OCI-M1 (cell line): ENCODE data around the gene VWA8.
"Not testable (repeated sequence)": the region's sequence is repeated elsewhere in the genome, so short reads cannot be mapped to it uniquely, and the experiment has no call there.

Experiments used
- DNase-seq: peaks from one replicate; lab custom pipeline; 2025; lab: John Stamatoyannopoulos, UW

VWA8 gene

GRCh38 chr13:41587490-41587889, 373.4 kb downstream of the VWA8 start:
- DNase-seq: no peak

DNA sequence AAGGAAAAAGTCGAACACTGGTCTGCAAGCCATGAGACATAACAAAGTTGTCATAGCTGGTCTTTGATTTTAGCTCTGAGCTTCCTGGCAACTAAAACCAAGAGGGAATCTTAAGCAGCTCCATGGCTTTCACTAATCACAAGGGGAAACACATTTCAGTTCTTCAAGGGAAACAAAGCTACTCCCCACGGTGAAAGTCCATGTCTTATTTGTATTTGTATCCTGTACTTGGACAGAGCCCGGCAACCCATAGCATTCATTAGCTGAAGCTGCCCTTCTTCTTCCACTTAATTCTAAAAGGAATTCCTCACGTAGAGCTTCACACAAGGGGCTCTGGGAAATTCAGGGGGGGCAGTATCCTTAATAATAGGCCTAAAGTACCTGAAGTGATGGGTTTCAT, 374.7 kb downstream of the VWA8 start:
- DNase-seq: no peak

DNA sequence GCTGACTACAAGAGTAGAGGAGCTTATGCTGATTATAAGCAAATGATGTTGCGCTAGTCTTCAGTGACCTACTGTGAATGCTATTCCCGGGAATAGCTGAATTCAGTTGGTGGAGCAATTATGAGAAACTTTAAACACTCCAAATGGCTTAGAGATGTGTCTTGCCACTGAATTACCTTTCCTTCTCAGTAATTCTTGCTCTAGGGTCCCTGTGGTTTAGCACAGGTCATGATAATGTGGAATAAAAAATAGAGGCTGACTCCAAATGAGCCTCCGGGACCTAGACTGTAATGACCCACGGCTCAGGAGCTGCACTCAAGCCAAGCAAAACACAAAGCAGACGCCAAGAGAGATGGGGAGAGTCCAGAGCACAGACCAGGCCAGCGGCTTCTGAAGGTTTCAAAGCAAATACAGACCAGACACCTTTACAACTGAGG, 378.9 kb downstream of the VWA8 start:
- no peak for DNase-seq

- no peak for DNase-seq
Measured at GRCh38 chr13:41580345-41580744, 380.6 kb downstream of the VWA8 start.

DNA sequence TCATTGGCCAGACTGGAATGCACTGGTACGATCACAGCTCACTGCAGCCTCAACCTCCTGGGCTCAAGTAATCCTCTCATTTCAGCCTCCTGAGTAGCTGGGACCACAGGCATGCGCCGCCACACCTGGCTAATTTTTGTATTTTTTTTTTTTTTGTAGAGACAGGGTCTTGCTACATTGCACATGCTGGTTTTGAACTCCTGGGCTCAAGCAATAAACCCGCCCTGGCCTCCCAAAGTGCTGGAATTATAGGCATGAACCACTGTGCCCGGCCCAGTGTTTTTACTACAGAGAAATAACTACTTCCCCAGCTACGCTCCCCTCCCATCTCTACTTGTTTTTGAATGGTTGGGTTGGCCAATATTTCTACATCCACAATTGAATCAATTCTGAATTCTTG, 381.0 kb downstream of the VWA8 start:
- no peak for DNase-seq

DNA sequence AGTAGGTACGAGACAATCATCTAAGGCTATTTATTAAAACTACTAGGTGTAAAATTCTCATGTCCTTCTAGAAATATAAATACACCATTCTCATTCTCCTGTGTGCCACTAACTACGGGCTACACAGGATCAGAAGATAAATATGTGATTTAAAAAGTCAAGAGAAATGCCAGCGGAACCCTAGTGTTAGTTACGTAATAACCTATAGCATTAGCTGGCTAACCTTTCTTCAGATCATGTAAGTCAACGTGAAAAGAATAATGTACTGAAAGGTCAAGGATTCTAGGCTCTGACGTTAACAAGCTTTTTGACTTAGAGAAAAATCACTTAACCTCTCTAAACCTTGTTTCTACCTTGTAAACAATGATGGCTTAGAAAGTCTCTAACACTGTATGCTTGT, 381.7 kb downstream of the VWA8 start:
- no peak for DNase-seq

GRCh38 chr13:41578371-41578770, 382.5 kb downstream of the VWA8 start:
- DNase-seq: no peak

- DNase-seq: no peak
Measured at GRCh38 chr13:41577436-41577835, 383.5 kb downstream of the VWA8 start.

DNA sequence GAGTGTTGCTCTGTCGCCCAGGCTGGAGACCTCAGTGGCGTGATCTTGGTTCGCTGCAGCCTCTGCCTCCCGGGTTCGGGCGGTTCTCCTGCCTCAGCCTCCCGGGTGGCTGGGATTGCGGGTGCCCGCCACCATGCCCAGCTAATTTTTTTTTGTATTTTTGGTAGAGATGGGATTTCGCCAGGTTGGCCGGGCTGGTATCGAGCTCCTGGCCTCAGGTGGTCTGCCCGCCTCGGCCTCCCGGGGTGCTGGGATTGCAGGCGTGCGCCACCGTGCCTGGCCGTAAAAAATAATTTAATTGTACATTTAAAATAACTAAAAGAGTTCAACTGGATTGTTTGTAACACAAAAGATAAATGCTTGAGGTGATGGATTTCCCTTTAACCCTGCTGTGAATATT, 387.3 kb downstream of the VWA8 start:
- not testable (repeated sequence) for DNase-seq

- not testable (repeated sequence) for DNase-seq
Measured at GRCh38 chr13:41571817-41572340, 389.0 kb downstream of the VWA8 start.

- DNase-seq: no peak
Measured at GRCh38 chr13:41568972-41569351, 391.9 kb downstream of the VWA8 start.

- DNase-seq: no peak
Measured at GRCh38 chr13:41568143-41568971, 392.6 kb downstream of the VWA8 start.

- DNase-seq: no peak
Measured at GRCh38 chr13:41567363-41567762, 393.5 kb downstream of the VWA8 start.

DNA sequence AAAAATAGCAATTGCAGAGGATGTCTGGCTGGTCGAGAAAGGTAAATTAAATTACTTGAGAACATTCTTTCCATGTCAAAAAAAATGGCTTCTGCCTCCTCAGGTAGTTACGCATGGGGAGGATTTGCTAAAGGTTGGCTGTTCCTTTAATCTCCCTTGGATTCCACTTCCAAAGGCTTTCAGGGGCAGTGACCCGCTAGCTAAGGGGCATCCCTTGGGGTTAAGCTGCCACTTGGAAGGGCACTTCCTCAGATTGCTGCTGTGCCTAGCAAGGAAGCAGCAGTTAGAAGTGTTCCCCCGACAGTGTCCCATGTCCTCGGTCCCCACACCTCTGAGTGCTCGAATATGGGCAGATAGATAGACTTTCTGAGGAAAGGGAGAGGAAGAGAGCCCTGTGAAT, 395.1 kb downstream of the VWA8 start:
- DNase-seq: no peak

DNA sequence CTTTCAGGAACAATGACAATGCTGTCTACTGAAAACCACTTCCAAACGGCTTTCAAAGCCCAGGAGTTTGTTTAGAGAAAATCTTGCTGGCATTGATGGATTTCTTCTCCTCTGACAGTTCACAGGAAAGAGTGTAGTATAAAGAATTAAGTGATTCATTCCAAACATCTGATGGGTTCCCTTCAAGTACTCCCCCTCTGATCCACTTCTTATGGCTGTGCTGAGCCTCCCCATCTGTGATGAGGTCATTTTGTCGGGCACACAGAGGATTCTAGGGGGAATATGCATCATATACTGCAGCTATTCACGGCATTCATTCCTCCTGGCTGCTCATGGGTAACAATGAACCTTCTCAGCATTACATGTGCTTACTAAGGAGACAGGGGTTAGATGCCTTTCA, 395.7 kb downstream of the VWA8 start:
- no peak for DNase-seq

DNA sequence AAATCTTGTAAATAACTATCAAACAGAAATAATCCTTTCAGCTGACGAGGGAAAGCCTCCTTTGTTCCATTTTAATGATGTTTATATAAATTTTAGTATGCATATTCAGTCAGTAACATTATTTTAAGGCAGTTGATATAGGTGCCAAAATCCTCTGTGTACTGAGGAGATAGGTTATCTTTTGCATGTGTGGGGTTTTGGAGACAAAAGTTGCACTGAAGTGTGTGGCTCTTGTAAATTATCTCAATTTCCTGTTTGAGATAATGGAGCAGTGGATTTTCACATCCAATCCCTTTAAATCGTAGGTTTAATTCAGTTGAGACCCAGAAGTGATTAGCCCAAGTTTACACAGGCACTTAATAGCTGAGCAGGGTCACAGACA, 396.9 kb downstream of the VWA8 start:
- DNase-seq: no peak

GRCh38 chr13:41563341-41563983, 397.4 kb downstream of the VWA8 start:
- DNase-seq: no peak

GRCh38 chr13:41562541-41563178, 398.2 kb downstream of the VWA8 start:
- DNase-seq: no peak

GRCh38 chr13:41562083-41562482, 398.8 kb downstream of the VWA8 start:
- no peak for DNase-seq

GRCh38 chr13:41561170-41561569, 399.7 kb downstream of the VWA8 start:
- no peak for DNase-seq

- no peak for DNase-seq
Measured at GRCh38 chr13:41558781-41559560, 401.9 kb downstream of the VWA8 start.

DNA sequence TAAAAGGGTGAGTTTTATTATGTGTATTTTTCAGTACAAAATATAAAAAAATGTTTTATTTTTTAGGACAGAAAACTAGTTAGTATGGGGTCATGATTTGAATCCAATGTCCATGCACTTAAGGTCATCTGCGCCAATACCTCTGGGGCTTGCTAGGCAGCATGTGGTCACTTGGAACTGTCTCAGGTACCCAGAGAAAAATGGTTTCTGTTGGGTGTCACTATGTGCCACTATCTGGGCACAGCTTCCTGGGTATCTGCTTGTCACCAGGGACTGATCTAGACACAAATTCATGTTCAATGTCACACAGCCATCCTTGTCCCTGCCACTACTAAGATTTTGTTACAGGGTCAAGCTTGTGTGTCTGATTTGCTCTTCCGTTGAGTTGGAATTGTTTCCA, 403.2 kb downstream of the VWA8 start:
- no peak for DNase-seq
